ENCODE results near the gene NECAB2.

NECAB2 gene

GRCh38 chr16:83967091-83967490 lies 953 bp upstream of the NECAB2 start:
- DNase-seq (ENCODE audit: low read depth in 2 of 2) = no peak

GRCh38 chr16:83968306-83968851 lies 335 bp downstream of the NECAB2 start:
- no peak for DNase-seq (ENCODE audit: low read depth in 2 of 2)

GRCh38 chr16:83968891-83969649 lies 1.0 kb downstream of the NECAB2 start:
- DNase-seq (ENCODE audit: low read depth in 2 of 2) = no peak

- DNase-seq (ENCODE audit: low read depth in 2 of 2) = no peak
Observed at GRCh38 chr16:83969771-83970429, 1.9 kb downstream of the NECAB2 start.

- no peak for DNase-seq (ENCODE audit: low read depth in 2 of 2)
Observed at GRCh38 chr16:83970430-83970815, 2.4 kb downstream of the NECAB2 start.

- DNase-seq (ENCODE audit: low read depth in 2 of 2) = no peak
Observed at GRCh38 chr16:83971165-83972130, 3.4 kb downstream of the NECAB2 start.

- no peak for DNase-seq (ENCODE audit: low read depth in 2 of 2)
Observed at GRCh38 chr16:83972256-83973008, 4.4 kb downstream of the NECAB2 start.

- DNase-seq (ENCODE audit: low read depth in 2 of 2) = no peak
Observed at GRCh38 chr16:83973077-83973476, 5.0 kb downstream of the NECAB2 start.

GRCh38 chr16:83973581-83974385 lies 5.7 kb downstream of the NECAB2 start:
- DNase-seq (ENCODE audit: low read depth in 2 of 2) = no peak

- no peak for DNase-seq (ENCODE audit: low read depth in 2 of 2)
Observed at GRCh38 chr16:83974475-83974874, 6.4 kb downstream of the NECAB2 start.

- DNase-seq (ENCODE audit: low read depth in 2 of 2) = no peak
Observed at GRCh38 chr16:83975590-83976260, 7.7 kb downstream of the NECAB2 start.

GRCh38 chr16:83977056-83977815 lies 9.2 kb downstream of the NECAB2 start:
- DNase-seq (ENCODE audit: low read depth in 2 of 2) = no peak

- DNase-seq (ENCODE audit: low read depth in 2 of 2) = no peak
Observed at GRCh38 chr16:83978401-83978904, 10.4 kb downstream of the NECAB2 start.

GRCh38 chr16:83979441-83979840 lies 11.4 kb downstream of the NECAB2 start:
- DNase-seq (ENCODE audit: low read depth in 2 of 2) = no peak

- no peak for DNase-seq (ENCODE audit: low read depth in 2 of 2)
Observed at GRCh38 chr16:83980794-83981193, 12.8 kb downstream of the NECAB2 start.

GRCh38 chr16:83981799-83982198 lies 13.8 kb downstream of the NECAB2 start:
- no peak for DNase-seq (ENCODE audit: low read depth in 2 of 2)

- DNase-seq (ENCODE audit: low read depth in 2 of 2) = no peak
Observed at GRCh38 chr16:83983491-83983890, 15.4 kb downstream of the NECAB2 start.

GRCh38 chr16:83989300-83989699 lies 21.3 kb downstream of the NECAB2 start:
- DNase-seq (ENCODE audit: low read depth in 2 of 2) = no peak

GRCh38 chr16:83990492-83990891 lies 22.4 kb downstream of the NECAB2 start:
- DNase-seq (ENCODE audit: low read depth in 2 of 2) = no peak
